GM12873 (cell line): ENCODE results near the gene RCL1.

ENCODE experiments used
- TF ChIP-seq, protein P1 (sequence below): IDR thresholded peaks from 2 replicates; pipeline ENCODE4 v1.5.1; 2012; ENCODE audit warnings: low read depth, mild to moderate bottlenecking, moderate library complexity, low read length, control low read depth; ENCODE audit not compliant: insufficient read depth; ENCODE audit errors: missing control alignments

The RCL1 gene

DNA sequence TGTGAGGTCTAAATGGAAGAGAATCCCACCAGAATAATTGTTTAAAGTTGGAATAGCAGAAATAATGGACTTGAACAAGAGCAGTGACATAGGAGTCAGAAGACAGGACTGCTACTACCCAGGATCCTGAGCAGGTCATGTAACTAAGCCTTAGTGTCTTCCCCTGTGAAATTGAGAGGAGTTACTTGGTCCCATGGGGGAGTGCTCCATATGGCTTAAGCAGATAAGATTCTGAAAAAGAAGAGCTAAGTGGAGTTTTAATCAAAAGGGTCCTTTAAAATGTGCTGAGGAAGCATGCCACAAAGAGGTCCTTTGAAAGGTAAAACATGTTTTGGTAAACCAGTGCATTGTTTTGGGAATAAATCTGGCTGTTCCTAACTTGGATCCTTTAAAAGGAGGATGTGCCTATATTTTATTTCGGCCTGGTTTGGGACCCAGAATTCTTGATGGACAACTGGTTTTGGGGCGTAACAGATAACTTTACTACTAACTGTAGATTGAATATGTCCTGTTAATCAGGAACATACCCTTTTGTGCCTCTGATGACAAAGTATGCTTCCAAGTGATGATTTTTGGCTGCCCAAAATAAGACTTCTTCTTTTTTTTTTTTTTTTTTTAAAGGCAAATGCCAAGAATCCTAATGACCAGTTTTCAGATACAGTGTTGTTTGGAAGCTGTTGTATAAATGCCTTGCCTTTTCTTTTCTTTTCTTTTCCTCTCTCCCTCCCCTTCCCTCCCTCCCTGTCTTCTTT, 5.7 kb downstream of the RCL1 start:
- TF ChIP-seq, protein P1, sequence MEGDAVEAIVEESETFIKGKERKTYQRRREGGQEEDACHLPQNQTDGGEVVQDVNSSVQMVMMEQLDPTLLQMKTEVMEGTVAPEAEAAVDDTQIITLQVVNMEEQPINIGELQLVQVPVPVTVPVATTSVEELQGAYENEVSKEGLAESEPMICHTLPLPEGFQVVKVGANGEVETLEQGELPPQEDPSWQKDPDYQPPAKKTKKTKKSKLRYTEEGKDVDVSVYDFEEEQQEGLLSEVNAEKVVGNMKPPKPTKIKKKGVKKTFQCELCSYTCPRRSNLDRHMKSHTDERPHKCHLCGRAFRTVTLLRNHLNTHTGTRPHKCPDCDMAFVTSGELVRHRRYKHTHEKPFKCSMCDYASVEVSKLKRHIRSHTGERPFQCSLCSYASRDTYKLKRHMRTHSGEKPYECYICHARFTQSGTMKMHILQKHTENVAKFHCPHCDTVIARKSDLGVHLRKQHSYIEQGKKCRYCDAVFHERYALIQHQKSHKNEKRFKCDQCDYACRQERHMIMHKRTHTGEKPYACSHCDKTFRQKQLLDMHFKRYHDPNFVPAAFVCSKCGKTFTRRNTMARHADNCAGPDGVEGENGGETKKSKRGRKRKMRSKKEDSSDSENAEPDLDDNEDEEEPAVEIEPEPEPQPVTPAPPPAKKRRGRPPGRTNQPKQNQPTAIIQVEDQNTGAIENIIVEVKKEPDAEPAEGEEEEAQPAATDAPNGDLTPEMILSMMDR: no peak

DNA sequence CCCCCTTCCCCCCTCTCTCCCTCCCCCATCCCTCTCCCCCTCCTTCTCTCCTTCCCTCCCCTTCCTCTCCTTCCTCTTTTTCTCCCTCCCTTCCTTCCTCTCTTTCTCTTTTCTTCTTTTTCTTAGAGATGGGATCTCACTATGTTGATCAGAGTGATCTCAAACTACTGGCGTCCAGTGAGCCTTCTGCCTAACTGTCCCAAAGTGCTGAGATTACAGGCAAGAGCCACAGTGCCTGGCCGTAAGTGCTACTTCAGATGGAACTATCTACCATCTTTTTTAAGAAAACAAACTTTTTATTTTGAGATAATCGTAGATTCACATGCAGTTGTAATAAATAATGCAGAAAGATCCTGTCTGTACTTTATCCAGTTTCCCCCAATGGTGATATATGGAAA, 6.3 kb downstream of the RCL1 start:
- TF ChIP-seq, protein P1: no peak

DNA sequence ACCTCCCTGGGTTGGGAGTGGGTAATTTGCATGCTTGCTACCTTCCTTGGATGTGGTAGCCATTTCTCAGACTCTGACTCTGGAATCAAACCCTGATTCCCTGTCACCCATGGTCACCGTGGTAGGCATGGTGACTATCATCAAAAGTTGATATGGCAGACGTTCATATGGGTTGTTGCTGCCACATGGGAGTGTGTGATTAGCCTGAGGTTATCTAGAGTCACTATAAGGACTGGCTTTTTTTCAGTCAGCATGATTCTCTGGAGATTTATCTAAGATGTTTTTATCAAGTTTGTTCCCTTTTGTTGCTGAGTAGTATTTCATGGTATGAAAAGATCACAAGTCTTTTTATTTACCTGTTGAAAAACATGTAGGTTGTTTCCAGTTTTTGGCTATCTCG, 7.0 kb downstream of the RCL1 start:
- TF ChIP-seq, protein P1: no peak

DNA sequence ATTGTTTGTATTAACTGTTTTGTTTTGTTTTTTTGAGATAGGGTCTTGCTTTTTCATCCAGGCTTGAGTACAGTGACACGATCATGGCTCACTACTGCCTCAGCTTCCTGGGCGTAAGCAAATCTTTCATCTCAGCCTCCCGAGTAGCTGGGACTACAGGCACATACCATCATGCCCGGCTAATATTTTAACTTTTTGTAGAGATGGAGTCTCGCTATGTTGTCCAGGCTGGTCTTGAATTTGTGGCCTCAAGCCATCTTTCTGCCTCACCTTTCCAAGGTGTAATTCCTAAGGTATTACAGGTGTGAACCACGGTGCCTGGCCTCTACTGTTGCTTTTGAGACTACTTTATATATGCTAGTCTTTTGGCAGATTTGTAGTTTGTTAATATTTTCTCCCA, 8.4 kb downstream of the RCL1 start:
- TF ChIP-seq, protein P1: no peak

DNA sequence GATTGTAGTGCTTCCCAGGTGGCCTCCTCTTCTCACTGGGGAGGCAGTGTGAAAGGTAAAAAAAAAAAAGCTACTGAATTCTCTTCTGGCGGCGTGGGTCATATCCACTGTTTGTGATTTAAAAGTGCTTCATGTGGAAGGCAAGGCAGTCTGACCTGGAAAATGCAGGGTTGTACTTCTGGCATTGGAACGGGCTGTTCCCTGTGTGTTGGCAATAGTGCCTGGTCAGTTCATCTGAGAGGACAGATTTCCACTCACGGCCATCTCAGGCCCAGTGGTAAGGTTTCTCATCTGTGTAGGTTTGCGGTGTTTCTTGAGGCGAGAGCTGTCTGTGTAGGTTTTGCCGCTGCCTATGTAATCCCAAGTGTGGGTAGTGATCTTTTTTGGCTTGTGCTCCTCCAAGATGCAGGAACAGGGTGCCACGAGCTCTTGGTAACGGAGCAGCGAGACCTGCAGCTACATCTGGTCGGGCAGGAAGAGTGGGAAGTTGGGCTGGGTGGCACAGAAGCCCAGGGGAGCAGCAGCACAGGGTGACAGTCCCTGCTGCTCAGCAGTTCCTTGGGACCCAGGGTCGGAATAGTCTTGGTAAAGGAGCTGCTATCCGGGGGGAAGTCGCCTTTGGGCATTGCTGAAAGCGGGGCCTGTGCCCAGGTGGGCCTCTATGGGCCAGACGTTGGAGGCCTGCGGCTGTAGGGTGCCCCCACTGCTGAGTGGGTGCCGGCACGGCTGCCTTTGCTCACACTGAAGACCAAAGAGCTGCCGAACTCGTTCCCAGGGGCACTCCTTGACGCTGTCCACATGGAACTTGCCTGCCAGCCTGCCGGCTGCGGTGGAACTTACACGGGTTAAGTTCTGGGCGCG, 11.2 kb downstream of the RCL1 start:
- TF ChIP-seq, protein P1: no peak

DNA sequence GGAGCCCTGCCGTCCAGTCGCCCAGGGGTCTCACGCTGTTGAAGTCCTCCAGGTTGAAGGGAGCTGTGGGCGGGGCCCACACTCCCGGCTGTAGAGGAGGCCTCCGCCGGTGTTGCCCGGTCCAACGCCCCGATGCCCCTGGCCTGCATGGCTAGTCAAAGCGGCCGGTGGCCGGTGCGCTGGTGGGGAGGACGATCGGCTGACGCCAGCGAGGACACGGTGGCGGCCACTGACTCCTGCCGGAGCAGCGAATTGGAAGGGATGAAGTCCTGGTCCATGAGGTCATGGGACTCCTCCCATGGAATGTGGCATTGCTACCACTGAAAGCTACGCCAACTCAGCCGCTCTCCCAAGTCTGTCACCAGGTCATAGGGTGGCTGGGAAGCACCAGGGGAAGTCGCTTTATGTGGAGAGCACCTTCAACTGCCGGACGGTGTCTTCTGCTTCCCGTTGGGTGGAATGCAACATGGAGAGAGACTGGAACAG, 11.8 kb downstream of the RCL1 start:
- TF ChIP-seq, protein P1: no peak

DNA sequence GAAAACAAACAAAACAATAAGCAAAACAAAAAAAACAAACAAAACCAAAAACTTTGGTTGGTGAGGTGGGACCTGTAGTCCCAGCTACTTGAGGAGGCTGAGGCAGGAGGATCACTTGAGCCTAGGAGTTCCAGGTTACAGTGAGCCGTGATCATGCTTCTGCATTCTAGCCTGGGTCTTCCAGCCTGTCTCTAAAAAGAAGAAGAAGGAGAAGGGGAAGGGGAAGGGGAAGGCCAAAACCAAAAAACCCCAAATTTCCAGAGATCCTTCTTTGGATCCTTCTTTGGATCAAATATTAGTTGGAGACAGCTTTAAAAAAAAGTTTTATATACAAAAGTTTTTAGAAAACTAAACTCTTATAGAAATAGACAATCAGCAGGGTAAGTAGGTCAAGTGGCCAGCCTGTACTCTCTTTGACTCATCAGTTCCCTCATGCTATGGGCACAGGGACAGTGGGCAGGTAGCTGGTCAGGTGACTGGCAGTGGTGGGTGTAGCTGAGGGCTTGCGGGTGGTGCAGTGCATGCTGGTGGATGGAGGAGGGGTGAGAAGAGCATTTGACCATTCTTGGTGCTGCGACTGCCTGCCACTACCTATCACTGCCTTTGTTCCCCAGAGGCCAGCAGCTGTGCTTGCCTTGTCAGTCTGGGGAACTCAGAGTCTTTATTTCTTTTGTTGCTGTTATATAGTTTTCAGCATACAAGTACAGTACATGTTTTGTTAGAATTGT, 12.6 kb downstream of the RCL1 start:
- TF ChIP-seq, protein P1: no peak
